GM21576 (cell line): ENCODE measurements around the gene CBLN1.

Experiments used
- ATAC-seq: cut with Tn5 transposase; IDR thresholded peaks from one replicate; pipeline ENCODE4 v1.9.1; 2021; ENCODE audit warnings: mild to moderate bottlenecking, moderate library complexity; ENCODE audit not compliant: unreplicated experiment

CBLN1 gene

GRCh38 chr16:49281480-49281842 is at the start of gene CBLN1:
Gene CBLN1 (minus strand): TSS chr16:49281838. CDS start chr16:49281465, 373 bp downstream.
- no peak for ATAC-seq

GRCh38 chr16:49330562-49331201 is 49.0 kb upstream of the CBLN1 start:
- no peak for ATAC-seq

GRCh38 chr16:49328325-49328724 is 46.7 kb upstream of the CBLN1 start:
- no peak for ATAC-seq

DNA sequence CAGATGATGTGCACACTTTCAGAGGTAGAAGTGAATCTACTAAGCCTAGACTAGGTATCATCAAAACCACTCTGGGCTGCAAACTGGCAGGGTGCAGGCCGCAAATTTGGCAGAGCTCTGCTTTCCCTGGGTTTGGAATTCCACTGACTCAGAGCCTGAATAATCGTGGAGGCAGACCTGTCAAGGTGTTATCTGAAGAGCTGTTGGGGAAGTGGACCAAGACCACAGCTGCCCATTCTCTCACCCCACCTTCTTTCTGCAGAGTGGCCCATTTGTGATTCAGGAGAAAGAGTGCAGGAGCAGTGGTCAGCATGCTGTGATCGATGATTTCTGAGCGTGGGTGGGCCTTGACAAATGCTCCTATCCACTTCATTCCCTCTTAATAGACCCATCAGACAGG is 45.8 kb upstream of the CBLN1 start:
- ATAC-seq: no peak

DNA sequence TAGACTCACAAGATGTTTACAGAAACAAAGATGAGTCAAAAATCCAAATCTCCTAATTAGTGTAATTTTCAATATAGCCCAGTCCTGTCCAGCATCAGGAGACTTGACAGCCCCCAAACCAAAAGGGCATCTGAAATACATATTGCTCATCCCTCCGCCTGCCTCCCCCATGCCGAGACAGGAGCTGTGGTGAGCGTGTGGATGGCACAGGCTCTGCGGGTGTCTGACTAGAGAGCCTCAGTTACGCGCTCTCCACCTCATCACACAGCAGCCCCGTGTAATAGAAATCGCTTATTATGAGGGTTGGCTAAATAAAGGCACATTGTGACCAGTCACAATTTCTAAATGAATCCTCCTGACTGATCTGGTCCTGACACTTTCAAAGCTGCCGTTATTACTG is 43.1 kb upstream of the CBLN1 start:
- no peak for ATAC-seq

GRCh38 chr16:49315602-49316001 is 34.0 kb upstream of the CBLN1 start:
- ATAC-seq: no peak

- ATAC-seq: no peak
Observed at GRCh38 chr16:49312389-49312985, 30.8 kb upstream of the CBLN1 start.

GRCh38 chr16:49311823-49312222 is 30.2 kb upstream of the CBLN1 start:
- no peak for ATAC-seq

DNA sequence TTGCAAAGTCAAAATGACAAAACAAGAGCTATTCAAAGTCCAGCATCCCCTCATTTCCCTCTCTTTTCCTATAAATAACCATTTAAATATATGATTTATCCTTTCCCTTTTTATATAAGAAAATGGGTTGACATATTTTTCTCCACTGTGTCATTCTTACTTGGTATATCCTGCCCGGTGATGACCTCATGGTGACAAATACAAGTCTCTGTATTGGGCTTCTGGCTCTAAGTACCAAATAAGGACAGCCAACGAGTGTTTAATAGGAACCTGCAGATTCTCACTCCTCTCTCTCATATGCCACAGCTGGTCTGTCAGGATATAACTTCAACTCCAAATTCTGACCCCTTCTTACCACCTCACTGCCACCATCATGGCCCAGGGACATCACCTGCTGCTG is 25.5 kb upstream of the CBLN1 start:
- ATAC-seq: no peak

DNA sequence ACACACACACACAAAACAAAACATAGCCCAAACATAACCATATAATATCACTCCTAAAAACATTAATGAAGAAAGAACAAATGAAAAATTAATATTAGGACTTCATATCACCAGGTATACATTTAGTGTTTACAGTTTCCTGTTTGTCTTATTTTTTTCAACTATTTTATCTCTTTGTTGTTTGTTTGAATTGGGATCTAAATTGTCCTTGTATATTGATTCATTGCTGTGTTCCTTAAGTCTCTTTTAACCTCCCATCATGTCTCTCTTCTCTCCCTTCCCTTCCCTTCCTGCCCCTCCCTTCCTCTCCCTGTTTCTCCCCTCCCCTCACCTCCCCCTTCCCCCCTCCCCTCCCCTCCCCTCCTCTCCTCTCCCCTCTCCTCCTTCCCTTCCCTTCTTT is 23.8 kb upstream of the CBLN1 start:
- no peak for ATAC-seq

DNA sequence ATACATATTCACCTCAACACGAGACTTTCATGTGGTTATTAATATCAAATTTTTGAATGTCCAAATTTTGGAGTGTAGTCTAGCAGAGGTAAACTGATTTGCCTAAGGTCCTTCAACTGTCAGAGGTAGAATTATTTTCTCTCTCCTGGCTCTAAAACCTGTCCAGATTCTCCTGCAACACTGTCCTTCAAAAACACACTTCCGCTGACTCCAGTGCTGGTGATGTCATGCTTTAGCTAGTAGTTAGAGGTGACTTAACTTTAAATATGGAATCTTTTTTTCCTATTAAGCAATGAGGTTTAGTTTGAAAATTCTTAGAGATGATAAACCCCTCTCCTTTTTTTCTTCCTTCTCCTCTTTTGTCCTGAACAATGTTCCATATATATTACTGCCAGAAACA is 10.8 kb upstream of the CBLN1 start:
- ATAC-seq: no peak

DNA sequence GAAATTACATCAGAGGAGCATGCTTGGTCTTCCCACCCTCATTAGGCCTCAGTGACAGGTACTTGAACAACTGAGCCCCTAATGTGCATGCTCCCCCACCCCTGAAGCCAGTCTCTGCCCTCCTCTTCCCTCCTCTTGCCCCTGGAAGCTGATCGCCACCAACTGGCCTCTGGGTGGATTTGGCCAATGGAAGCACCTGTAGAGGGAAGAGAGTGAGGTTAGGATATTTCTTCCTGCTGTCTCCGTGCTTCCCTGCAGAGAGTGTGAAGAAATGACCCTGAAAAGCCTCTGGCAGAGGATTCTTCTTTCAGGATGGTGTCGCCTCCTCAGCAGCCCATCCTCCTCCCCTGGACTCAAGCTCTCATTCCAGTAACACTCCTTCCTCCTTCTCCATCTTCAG is 5.9 kb upstream of the CBLN1 start:
- no peak for ATAC-seq

DNA sequence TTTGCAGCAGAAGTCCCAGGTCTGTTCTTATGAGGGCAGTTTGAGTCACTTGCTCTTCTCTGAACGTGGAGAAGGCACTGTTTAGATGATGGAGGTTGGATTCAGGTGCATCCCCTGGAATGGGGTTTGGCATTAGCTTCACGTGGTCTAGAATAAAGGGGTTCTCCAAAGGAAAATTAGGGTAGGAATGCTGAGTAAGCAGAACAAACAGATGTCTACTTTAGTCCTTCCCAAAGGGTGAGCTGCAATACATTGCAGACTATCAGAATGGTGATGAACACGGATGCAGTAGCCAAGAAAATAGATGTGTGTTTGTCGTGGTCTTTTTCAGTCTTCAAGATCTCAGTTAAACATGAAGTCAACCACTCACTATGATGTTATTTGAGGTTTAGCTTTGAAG is 3.3 kb upstream of the CBLN1 start:
- ATAC-seq: no peak

GRCh38 chr16:49283376-49284049 is 1.9 kb upstream of the CBLN1 start:
- ATAC-seq: no peak

DNA sequence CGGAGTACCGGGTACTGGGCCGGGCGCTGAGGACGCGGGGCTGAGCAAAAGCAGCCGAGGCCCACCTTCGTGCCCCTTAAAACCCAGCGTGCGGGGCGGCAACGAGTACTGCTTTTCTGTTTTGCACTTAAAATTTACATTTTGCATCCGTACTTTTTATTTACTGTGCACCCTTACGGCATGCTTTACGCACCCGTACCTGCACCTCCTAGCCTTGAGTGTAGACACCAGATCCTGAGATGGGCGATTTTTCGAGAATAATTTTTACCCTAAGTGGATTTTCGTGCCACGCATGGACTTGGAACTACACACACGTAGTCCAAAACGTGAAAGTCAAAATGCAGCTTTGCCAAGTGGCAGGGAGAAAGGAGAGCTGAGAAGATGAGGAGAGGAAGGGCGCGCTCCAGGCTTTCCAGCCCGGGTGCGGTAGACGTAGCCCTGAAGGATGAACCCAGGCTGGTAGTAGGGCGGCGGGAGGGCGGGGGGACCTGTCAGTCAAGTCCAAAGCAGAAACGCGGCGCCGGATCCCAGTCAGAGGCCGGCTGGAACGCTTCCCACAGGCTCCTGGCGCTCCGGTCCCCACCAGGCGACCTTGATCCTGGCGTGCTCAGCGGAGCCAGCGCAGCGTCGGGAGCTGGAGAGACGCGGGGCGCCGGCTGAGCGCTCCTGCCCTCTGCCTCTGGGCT is 1.2 kb upstream of the CBLN1 start:
- no peak for ATAC-seq

DNA sequence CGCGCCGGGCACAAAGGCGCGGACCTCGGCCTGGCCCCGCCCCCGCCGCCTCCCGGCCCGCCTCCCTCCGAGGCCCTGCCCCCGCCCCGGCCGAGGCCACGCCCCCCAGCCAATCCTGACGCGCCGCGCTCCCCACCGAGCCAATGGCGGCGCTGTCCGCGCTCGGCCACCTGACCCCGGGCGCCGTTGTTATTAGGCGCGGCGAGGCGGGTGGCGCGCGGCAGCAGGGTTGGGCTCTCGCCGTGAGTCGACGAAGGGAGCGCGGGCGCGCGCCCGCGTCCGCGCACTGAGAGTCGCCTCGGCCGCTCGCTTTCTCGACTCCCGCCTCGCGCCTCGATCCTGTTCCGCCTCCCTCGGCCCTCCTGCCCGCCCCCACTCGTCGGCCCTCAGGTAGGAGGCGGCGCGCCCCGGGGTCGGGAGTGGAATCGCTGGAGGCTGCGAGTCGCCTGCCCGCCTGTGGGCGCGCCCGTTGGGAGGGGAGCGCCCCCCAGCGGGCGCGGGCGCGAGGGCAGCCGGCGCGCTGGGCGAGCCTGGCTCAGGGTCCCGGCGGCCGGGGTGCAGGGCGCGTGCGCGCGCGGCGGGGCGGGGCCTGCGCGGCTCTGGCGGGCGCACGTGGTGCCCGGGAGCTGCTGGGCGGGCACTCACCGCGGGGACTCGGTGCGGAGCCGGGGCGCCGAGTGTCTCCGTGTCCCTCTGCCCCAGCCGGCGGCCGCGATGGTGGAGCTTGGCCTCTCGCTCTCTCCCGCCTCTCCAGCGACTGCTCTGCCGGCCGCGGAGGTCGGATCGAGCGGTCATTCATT is 405 bp upstream of the CBLN1 start:
- ATAC-seq: peak; percentile 85

- ATAC-seq: no peak
Observed at GRCh38 chr16:49280841-49281371, 732 bp downstream of the CBLN1 start.

DNA sequence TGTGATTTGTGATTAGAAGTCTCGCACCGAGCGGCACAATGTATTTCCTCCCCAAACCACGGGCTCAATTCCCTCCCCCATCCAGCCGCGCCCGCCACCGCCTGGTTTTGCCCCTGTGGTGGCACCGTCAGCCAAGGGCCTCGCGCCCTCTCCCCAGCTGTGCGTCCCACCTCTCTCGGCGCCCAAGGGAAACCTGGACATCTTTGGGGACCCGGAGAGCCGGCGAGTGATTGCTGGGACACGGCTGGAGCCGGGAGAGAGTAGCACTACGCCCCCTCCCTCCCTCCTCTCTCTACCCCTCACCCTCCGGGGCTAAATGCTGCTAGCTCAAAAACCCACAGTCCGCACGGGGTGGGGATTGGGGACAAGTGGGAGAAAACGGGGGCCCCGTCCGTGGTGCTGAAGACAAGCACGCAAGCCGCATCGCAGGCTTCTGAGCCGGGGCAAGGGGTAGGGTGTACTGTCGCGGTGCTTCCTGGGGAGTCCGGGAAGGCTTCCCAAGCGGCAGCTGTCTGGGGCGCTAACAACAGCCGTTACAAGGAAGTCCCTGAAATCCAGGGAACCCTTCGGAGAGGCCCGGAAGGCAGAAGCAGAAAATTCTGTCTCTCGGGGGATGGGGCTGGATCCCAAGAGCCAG is 1.4 kb downstream of the CBLN1 start:
- no peak for ATAC-seq

DNA sequence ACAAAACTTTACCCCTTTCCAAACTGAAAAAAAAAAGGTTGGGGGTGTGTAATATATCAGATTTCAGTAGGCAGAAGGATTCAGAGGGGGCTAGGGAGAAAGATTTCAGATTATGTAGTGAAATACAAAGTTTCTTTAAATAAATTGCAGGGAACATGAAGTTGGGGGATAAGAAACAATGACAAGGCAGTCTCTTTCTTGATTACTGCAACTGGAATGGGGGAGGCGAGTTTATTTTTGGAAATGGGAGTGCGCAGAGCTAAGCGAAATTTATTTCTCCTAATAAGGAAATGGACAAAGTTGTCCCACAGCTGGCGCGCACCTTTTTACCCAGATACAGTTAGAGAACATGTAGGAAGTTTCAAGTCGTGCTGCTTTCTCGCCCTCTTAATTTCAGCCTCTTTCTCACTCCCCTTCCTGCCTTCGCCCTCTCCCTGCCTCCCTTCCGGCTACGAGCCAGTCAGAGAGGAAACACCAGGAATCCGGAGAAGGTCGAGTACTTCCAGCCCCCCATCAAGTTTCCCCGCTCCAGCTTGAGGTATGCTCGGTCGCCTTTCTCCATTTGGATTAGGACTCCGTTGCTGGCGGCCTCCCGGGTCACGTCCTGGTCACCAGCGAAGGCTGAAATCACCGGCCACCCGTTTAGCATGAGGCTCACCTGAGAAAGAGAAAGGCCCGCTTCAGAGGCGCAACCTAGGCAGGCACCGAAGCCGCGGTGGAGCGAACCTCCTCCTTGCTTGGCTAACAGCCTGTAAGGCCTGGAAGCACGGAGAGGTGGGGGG is 2.5 kb downstream of the CBLN1 start:
- ATAC-seq: no peak

GRCh38 chr16:49278567-49278827 is 3.1 kb downstream of the CBLN1 start:
- no peak for ATAC-seq
